H9 (cell line): Measurements from ENCODE around the gene CHST1. TPM values are rescaled to one million over a fixed set of nuclear protein-coding genes. Genes with fewer than 3 reads are reported as not detected.
A peak's percentile ranks its signal among the peaks of the same experiment; 100 is the strongest.

Source experiments
- DNase-seq: peaks from one replicate; pipeline ENCODE4 v3.0.0-alpha.2; 2017
- H2AFZ ChIP-seq: one replicate; pipeline ENCODE4 v1.6.1; 2013; ENCODE audit warnings: mild to moderate bottlenecking, low read length, control low read depth, moderate library complexity
- H2AK5ac ChIP-seq: 2 replicates; pipeline ENCODE4 v1.6.1; 2013; ENCODE audit warnings: low read length, control low read depth, mixed read lengths; ENCODE audit not compliant: insufficient read length
- H2BK120ac ChIP-seq: one replicate; pipeline ENCODE4 v1.6.1; 2013; ENCODE audit warnings: low read depth, mild to moderate bottlenecking, low read length, control low read depth, inconsistent platforms; ENCODE audit not compliant: poor library complexity, severe bottlenecking
- H2BK12ac ChIP-seq: 2 replicates; pipeline ENCODE4 v1.6.1; 2013; ENCODE audit warnings: low read length, control low read depth, mixed read lengths, low read depth; ENCODE audit not compliant: insufficient read length
- H2BK15ac ChIP-seq: 2 replicates; pipeline ENCODE4 v1.6.1; 2013; ENCODE audit warnings: low read depth, low read length, control low read depth
- H2BK20ac ChIP-seq: one replicate; pipeline ENCODE4 v1.6.1; 2013; ENCODE audit warnings: low read depth, mild to moderate bottlenecking, low read length, control low read depth, inconsistent platforms; ENCODE audit not compliant: poor library complexity, severe bottlenecking
- H2BK5ac ChIP-seq: 2 replicates; pipeline ENCODE4 v1.6.1; 2013; ENCODE audit warnings: low read length, control low read depth, mixed read lengths; ENCODE audit not compliant: insufficient read length
- H3K14ac ChIP-seq: 2 replicates; pipeline ENCODE4 v1.6.1; 2013; ENCODE audit warnings: low read length, control low read depth; ENCODE audit not compliant: insufficient read depth
- H3K18ac ChIP-seq: 2 replicates; pipeline ENCODE4 v1.6.1; 2013; ENCODE audit warnings: low read depth, mild to moderate bottlenecking, mixed read lengths, low read length, control low read depth; ENCODE audit not compliant: insufficient read length
- H3K23ac ChIP-seq: 2 replicates; pipeline ENCODE4 v1.6.1; 2013; ENCODE audit warnings: low read length, control low read depth, mixed read lengths, low read depth; ENCODE audit not compliant: insufficient read length
- H3K23me2 ChIP-seq: 2 replicates; pipeline ENCODE4 v1.6.1; 2013; ENCODE audit warnings: low read depth, mild to moderate bottlenecking, mixed read lengths, low read length, control low read depth; ENCODE audit not compliant: insufficient read length, poor library complexity, severe bottlenecking
- H3K27ac ChIP-seq: 2 replicates; pipeline ENCODE4 v1.5.1; 2013; ENCODE audit warnings: low read length, control low read depth, mixed read lengths, low read depth; ENCODE audit not compliant: insufficient read length
- H3K27me3 ChIP-seq: 2 replicates; pipeline ENCODE4 v1.6.1; 2013; ENCODE audit warnings: low read length, control low read depth, inconsistent platforms; ENCODE audit not compliant: insufficient read depth
- H3K4ac ChIP-seq: 2 replicates; pipeline ENCODE4 v1.6.1; 2013; ENCODE audit warnings: low read depth, mild to moderate bottlenecking, control low read depth, inconsistent platforms, low read length, moderate library complexity
- H3K4me1 ChIP-seq: 2 replicates; pipeline ENCODE4 v1.6.1; 2013; ENCODE audit warnings: low read length, control low read depth, inconsistent platforms; ENCODE audit not compliant: insufficient read depth
- H3K4me2 ChIP-seq: 2 replicates; pipeline ENCODE4 v1.6.1; 2013; ENCODE audit warnings: low read length, control low read depth, mixed read lengths; ENCODE audit not compliant: insufficient read length, insufficient read depth
- H3K56ac ChIP-seq: 2 replicates; pipeline ENCODE4 v1.6.1; 2013; ENCODE audit warnings: low read depth, mild to moderate bottlenecking, mixed read lengths, low read length, control low read depth; ENCODE audit not compliant: insufficient read length
- H3K79me1 ChIP-seq: 2 replicates; pipeline ENCODE4 v1.6.1; 2013; ENCODE audit warnings: low read depth, mild to moderate bottlenecking, moderate library complexity, low read length, control low read depth, inconsistent platforms; ENCODE audit not compliant: insufficient read depth, poor library complexity, severe bottlenecking
- H3K79me2 ChIP-seq: 2 replicates; pipeline ENCODE4 v1.6.1; 2013; ENCODE audit warnings: low read length, control low read depth, inconsistent platforms; ENCODE audit not compliant: insufficient read depth
- H3K9ac ChIP-seq: 2 replicates; pipeline ENCODE4 v1.6.1; 2013; ENCODE audit warnings: low read length, control low read depth, mixed read lengths; ENCODE audit not compliant: insufficient read length; ENCODE audit errors: extremely low read depth
- H3K9me3 ChIP-seq: one replicate; pipeline ENCODE4 v1.6.1; 2013; ENCODE audit warnings: low read depth, low read length, inconsistent platforms; ENCODE audit not compliant: control insufficient read depth
- H3T11ph ChIP-seq: one replicate; pipeline ENCODE4 v1.6.1; 2013; ENCODE audit warnings: mild to moderate bottlenecking, low read length, control low read depth, inconsistent platforms
- H4K20me1 ChIP-seq: one replicate; pipeline ENCODE4 v1.6.1; 2013; ENCODE audit not compliant: control insufficient read depth, insufficient read length, insufficient read depth
- H4K5ac ChIP-seq: 2 replicates; pipeline ENCODE4 v1.6.1; 2013; ENCODE audit warnings: low read depth, mild to moderate bottlenecking, mixed read lengths, low read length, control low read depth; ENCODE audit not compliant: insufficient read length
- H4K8ac ChIP-seq: replicated peaks from 2 replicates; pipeline ENCODE4 v1.6.1; 2013; ENCODE audit warnings: low read length, control low read depth, mixed read lengths, low read depth; ENCODE audit not compliant: insufficient read length
- H4K91ac ChIP-seq: 2 replicates; pipeline ENCODE4 v1.6.1; 2013; ENCODE audit warnings: low read depth, mild to moderate bottlenecking, moderate library complexity, mixed read lengths, low read length, control low read depth; ENCODE audit not compliant: insufficient read length
- H3K27ac Mint-ChIP-seq, 3 experiments: 2 replicates in 2 of 3; 3 replicates in 1 of 3; pipeline ENCODE4 v1.8.0; 2020 to 2021; ENCODE audit warnings: mixed read lengths in 3 of 3, mild to moderate bottlenecking in 1 of 3, moderate library complexity in 1 of 3
- H3K27me3 Mint-ChIP-seq: 2 replicates; pipeline ENCODE4 v1.8.0; 2021; ENCODE audit warnings: low read depth, mild to moderate bottlenecking, moderate library complexity, mixed read lengths
- H3K36me3 Mint-ChIP-seq, 3 experiments: 2 replicates in 2 of 3; 3 replicates in 1 of 3; pipeline ENCODE4 v1.8.0; 2020 to 2021; ENCODE audit warnings: low read depth in 3 of 3, mixed read lengths in 3 of 3; ENCODE audit not compliant: insufficient read depth in 1 of 3
- H3K4me1 Mint-ChIP-seq, 2 experiments: 2 replicates each; pipeline ENCODE4 v1.8.0; 2020; ENCODE audit warnings: mixed read lengths in 2 of 2
- H3K4me3 Mint-ChIP-seq, 2 experiments: 2 replicates in 1 of 2; 3 replicates in 1 of 2; pipeline ENCODE4 v1.8.0; 2020 to 2021; ENCODE audit warnings: mild to moderate bottlenecking in 2 of 2, mixed read lengths in 2 of 2, moderate library complexity in 1 of 2
- H3K9me3 Mint-ChIP-seq, 2 experiments: 2 replicates in 1 of 2; 3 replicates in 1 of 2; pipeline ENCODE4 v1.8.0; 2020; ENCODE audit warnings: mild to moderate bottlenecking in 2 of 2, mixed read lengths in 2 of 2, moderate library complexity in 1 of 2
- WGBS: extraction: QIAGEN DNeasy Blood & Tissue Kit; methylation state at CpG from one replicate; pipeline ENCODE4 v1.1.7; 2013; ENCODE audit warnings: missing lambda C conversion rate, low lambda C conversion rate, mixed read lengths; ENCODE audit not compliant: insufficient read length; ENCODE audit errors: extremely low coverage; 5-methylcytosine and 5-hydroxymethylcytosine counted together
- total RNA-seq: library from RNA; stranded (reverse); gene quantifications from 2 replicates; pipeline ENCODE4 v1.2.1, GENCODE V29; 2021
- TF ChIP-seq, protein P1 (sequence below): fragments of 200-600 bp; sonication (generic); conservative IDR thresholded peaks from 3 replicates; pipeline ENCODE4 v1.8.0; 2021; ENCODE audit warnings: antibody characterized with exemption, mild to moderate bottlenecking

The CHST1 gene
- total RNA-seq, 1 experiment from 2014 or later: 0.57 TPM

GRCh38 chr11:45673441-45673840, 8.0 kb upstream of the CHST1 start:
- no peak overlapping the region for H2BK20ac ChIP-seq
- no peak overlapping the region for H2AFZ ChIP-seq
- H3K56ac ChIP-seq: no peak overlapping the region
- no peak overlapping the region for H2BK120ac ChIP-seq
- H3K27me3 Mint-ChIP-seq: peaks cover 13% of the 10 kb centered on the region
- no peak overlapping the region for H3K18ac ChIP-seq
- no peak overlapping the region for H3K4ac ChIP-seq
- no peak overlapping the region for H2BK15ac ChIP-seq
- H3K36me3 Mint-ChIP-seq: no peaks in the 10 kb centered on the region
- peak overlapping the region in 1 of 3 experiments; percentile 72; a peak in 1 of 7 replicates for H3K27ac Mint-ChIP-seq
- H3K27me3 ChIP-seq: no peaks in the 10 kb centered on the region
- H3K14ac ChIP-seq: no peak overlapping the region
- TF ChIP-seq, protein P1, sequence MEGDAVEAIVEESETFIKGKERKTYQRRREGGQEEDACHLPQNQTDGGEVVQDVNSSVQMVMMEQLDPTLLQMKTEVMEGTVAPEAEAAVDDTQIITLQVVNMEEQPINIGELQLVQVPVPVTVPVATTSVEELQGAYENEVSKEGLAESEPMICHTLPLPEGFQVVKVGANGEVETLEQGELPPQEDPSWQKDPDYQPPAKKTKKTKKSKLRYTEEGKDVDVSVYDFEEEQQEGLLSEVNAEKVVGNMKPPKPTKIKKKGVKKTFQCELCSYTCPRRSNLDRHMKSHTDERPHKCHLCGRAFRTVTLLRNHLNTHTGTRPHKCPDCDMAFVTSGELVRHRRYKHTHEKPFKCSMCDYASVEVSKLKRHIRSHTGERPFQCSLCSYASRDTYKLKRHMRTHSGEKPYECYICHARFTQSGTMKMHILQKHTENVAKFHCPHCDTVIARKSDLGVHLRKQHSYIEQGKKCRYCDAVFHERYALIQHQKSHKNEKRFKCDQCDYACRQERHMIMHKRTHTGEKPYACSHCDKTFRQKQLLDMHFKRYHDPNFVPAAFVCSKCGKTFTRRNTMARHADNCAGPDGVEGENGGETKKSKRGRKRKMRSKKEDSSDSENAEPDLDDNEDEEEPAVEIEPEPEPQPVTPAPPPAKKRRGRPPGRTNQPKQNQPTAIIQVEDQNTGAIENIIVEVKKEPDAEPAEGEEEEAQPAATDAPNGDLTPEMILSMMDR: no peak
- no peak overlapping the region for H3T11ph ChIP-seq
- H4K8ac ChIP-seq: no peak overlapping the region
- no peak overlapping the region for H2BK5ac ChIP-seq
- peaks cover 11 to 18% of the 10 kb centered on the region in 2 experiments for H3K4me1 Mint-ChIP-seq
- WGBS: no CpG with 5 or more reads among the region's 4 CpGs
- no peak overlapping the region for H3K4me2 ChIP-seq
- no peak overlapping the region for H3K9ac ChIP-seq
- no peaks in the 10 kb centered on the region for H3K79me2 ChIP-seq
- no peak overlapping the region for H2AK5ac ChIP-seq
- H3K4me3 Mint-ChIP-seq: no peak overlapping the region
- H4K20me1 ChIP-seq: peaks cover 3% of the 10 kb centered on the region
- H3K9me3 Mint-ChIP-seq: no peaks in the 10 kb centered on the region
- no peak overlapping the region for H4K91ac ChIP-seq
- no peaks in the 10 kb centered on the region for H3K9me3 ChIP-seq
- no peaks in the 10 kb centered on the region for H3K79me1 ChIP-seq
- H3K23ac ChIP-seq: no peak overlapping the region
- no peak for DNase-seq
- H2BK12ac ChIP-seq: no peak overlapping the region
- H3K4me1 ChIP-seq: no peaks in the 10 kb centered on the region
- no peak overlapping the region for H4K5ac ChIP-seq
- H3K27ac ChIP-seq: no peak overlapping the region
- no peaks in the 10 kb centered on the region for H3K23me2 ChIP-seq
